ENCODE results near the gene CPT1A.

CPT1A gene

GRCh38 chr11:68844376-68844775 is 2.7 kb upstream of the CPT1A start:
- peak overlapping the region; percentile 89 to 94 for H3K4me3 Mint-ChIP-seq
- ATAC-seq (replicated peaks) (no peak), DNase-seq (no peak)
- H3K36me3 Mint-ChIP-seq (ENCODE audit: insufficient read depth) = peaks cover 26% of the 10 kb centered on the region
- H3K4me1 Mint-ChIP-seq (ENCODE audit: low read depth in 2 of 2) = peaks cover 20 to 25% of the 10 kb centered on the region in 2 donors
- peak overlapping the region; percentile 62 to 82 for H3K27ac Mint-ChIP-seq
- H3K27me3 Mint-ChIP-seq = peaks cover 0 to 8% of the 10 kb centered on the region in 2 donors
- no peaks in the 10 kb centered on the region for H3K9me3 Mint-ChIP-seq

- H3K4me1 Mint-ChIP-seq (ENCODE audit: low read depth in 2 of 2) = peaks cover 24 to 26% of the 10 kb centered on the region in 2 donors
- peak; percentile 46 for ATAC-seq (replicated peaks)
- H3K36me3 Mint-ChIP-seq (ENCODE audit: insufficient read depth) = peaks cover 32% of the 10 kb centered on the region
- peaks cover 0 to 8% of the 10 kb centered on the region in 2 donors for H3K27me3 Mint-ChIP-seq
- H3K9me3 Mint-ChIP-seq = no peaks in the 10 kb centered on the region
- peak; percentile 52 to 63 (median 56) for DNase-seq
- H3K4me3 Mint-ChIP-seq = peak overlapping the region; percentile 89 to 94
- H3K27ac Mint-ChIP-seq = peak overlapping the region; percentile 62 to 82
These were observed 2.1 kb upstream of the CPT1A start for GRCh38 chr11:68843703-68844312.

- peaks cover 26 to 28% of the 10 kb centered on the region in 2 donors for H3K4me1 Mint-ChIP-seq (ENCODE audit: low read depth in 2 of 2)
- peak overlapping the region; percentile 89 to 94 for H3K4me3 Mint-ChIP-seq
- H3K27ac Mint-ChIP-seq = peak overlapping the region; percentile 62 to 90
- peaks cover 34% of the 10 kb centered on the region for H3K36me3 Mint-ChIP-seq (ENCODE audit: insufficient read depth)
- peak; percentile 5 for ATAC-seq (replicated peaks)
- no peaks in the 10 kb centered on the region for H3K9me3 Mint-ChIP-seq
- peaks cover 0 to 7% of the 10 kb centered on the region in 2 donors for H3K27me3 Mint-ChIP-seq
- DNase-seq = peak in 2 of 3 experiments; percentile 30 to 48
These were observed 1.4 kb upstream of the CPT1A start for GRCh38 chr11:68843052-68843561.

GRCh38 chr11:68842427-68843051 is 823 bp upstream of the CPT1A start:
- Mint-ChIP-seq H3K4me3 (peak overlapping the region; percentile 89 to 94), H3K36me3 (ENCODE audit: insufficient read depth) (peaks cover 36% of the 10 kb centered on the region)
- ATAC-seq (replicated peaks) = no peak

GRCh38 chr11:68840661-68841653 is 759 bp downstream of the CPT1A start:
- Mint-ChIP-seq H3K9me3 (no peaks in the 10 kb centered on the region), H3K27ac (peak overlapping the region; percentile 89 to 90), H3K4me3 (peak overlapping the region; percentile 81 to 94), H3K36me3 (ENCODE audit: insufficient read depth) (peaks cover 43% of the 10 kb centered on the region), H3K27me3 (no peaks in the 10 kb centered on the region), H3K4me1 (ENCODE audit: low read depth in 2 of 2) (peaks cover 40 to 41% of the 10 kb centered on the region in 2 donors)
- ATAC-seq (replicated peaks) = no peak
- peak in 1 of 3 experiments; percentile 15 for DNase-seq

More at GRCh38 chr11:68842427-68843051, 823 bp upstream of the CPT1A start:
- peaks cover 0 to 2% of the 10 kb centered on the region in 2 donors for H3K27me3 Mint-ChIP-seq
- H3K9me3 Mint-ChIP-seq = no peaks in the 10 kb centered on the region
- peak in 1 of 3 experiments; percentile 7 for DNase-seq
- peak overlapping the region; percentile 62 to 90 for H3K27ac Mint-ChIP-seq
- H3K4me1 Mint-ChIP-seq (ENCODE audit: low read depth in 2 of 2) = peaks cover 32 to 34% of the 10 kb centered on the region in 2 donors

GRCh38 chr11:68839911-68840641 is 1.6 kb downstream of the CPT1A start:
- peak in 1 of 3 experiments; percentile 28 for DNase-seq
- peak; percentile 0 for ATAC-seq (replicated peaks)
- peak overlapping the region; percentile 89 to 90 for H3K27ac Mint-ChIP-seq
- H3K36me3 Mint-ChIP-seq (ENCODE audit: insufficient read depth) = peaks cover 43% of the 10 kb centered on the region
- peaks cover 43 to 46% of the 10 kb centered on the region in 2 donors for H3K4me1 Mint-ChIP-seq (ENCODE audit: low read depth in 2 of 2)
- peak overlapping the region; percentile 81 to 87 for H3K4me3 Mint-ChIP-seq
- H3K9me3 Mint-ChIP-seq = no peaks in the 10 kb centered on the region
- H3K27me3 Mint-ChIP-seq = no peaks in the 10 kb centered on the region

- peak overlapping the region; percentile 89 to 90 for H3K27ac Mint-ChIP-seq
- peak; percentile 94 to 95 (median 94) for DNase-seq
- ATAC-seq (replicated peaks) = peak; percentile 69
- peak overlapping the region; percentile 81 to 87 for H3K4me3 Mint-ChIP-seq
- H3K36me3 Mint-ChIP-seq (ENCODE audit: insufficient read depth) = peaks cover 39% of the 10 kb centered on the region
- H3K27me3 Mint-ChIP-seq = no peaks in the 10 kb centered on the region
- peaks cover 41 to 46% of the 10 kb centered on the region in 2 donors for H3K4me1 Mint-ChIP-seq (ENCODE audit: low read depth in 2 of 2)
- no peaks in the 10 kb centered on the region for H3K9me3 Mint-ChIP-seq
These were observed 2.5 kb downstream of the CPT1A start for GRCh38 chr11:68839054-68839865.

GRCh38 chr11:68838572-68838964 is 3.1 kb downstream of the CPT1A start:
- Mint-ChIP-seq H3K9me3 (no peaks in the 10 kb centered on the region), H3K27ac (peak overlapping the region; percentile 89 to 90), H3K27me3 (no peaks in the 10 kb centered on the region), H3K4me1 (ENCODE audit: low read depth in 2 of 2) (peaks cover 37 to 43% of the 10 kb centered on the region in 2 donors), H3K36me3 (ENCODE audit: insufficient read depth) (peaks cover 32% of the 10 kb centered on the region), H3K4me3 (peak overlapping the region; percentile 81 to 87)
- peak in 1 of 3 experiments; percentile 21 for DNase-seq
- ATAC-seq (replicated peaks) = no peak

- H3K36me3 Mint-ChIP-seq (ENCODE audit: insufficient read depth) = peaks cover 27% of the 10 kb centered on the region
- no peaks in the 10 kb centered on the region for H3K27me3 Mint-ChIP-seq
- ATAC-seq (replicated peaks) (no peak), DNase-seq (no peak)
- peak overlapping the region; percentile 81 to 87 for H3K4me3 Mint-ChIP-seq
- H3K4me1 Mint-ChIP-seq (ENCODE audit: low read depth in 2 of 2) = peaks cover 35 to 41% of the 10 kb centered on the region in 2 donors
- no peaks in the 10 kb centered on the region for H3K9me3 Mint-ChIP-seq
- H3K27ac Mint-ChIP-seq = peak overlapping the region; percentile 89 to 90
These were observed 3.8 kb downstream of the CPT1A start for GRCh38 chr11:68837583-68838571.

GRCh38 chr11:68835749-68836148 is 6.0 kb downstream of the CPT1A start:
- H3K9me3 Mint-ChIP-seq = no peaks in the 10 kb centered on the region
- H3K27me3 Mint-ChIP-seq = no peaks in the 10 kb centered on the region
- H3K27ac Mint-ChIP-seq = peak overlapping the region in 1 of 2 donors; percentile 89
- ATAC-seq (replicated peaks) = no peak
- H3K4me1 Mint-ChIP-seq (ENCODE audit: low read depth in 2 of 2) = peaks cover 41 to 43% of the 10 kb centered on the region in 2 donors
- no peak overlapping the region for H3K4me3 Mint-ChIP-seq
- DNase-seq = no peak
- H3K36me3 Mint-ChIP-seq (ENCODE audit: insufficient read depth) = peaks cover 26% of the 10 kb centered on the region

- Mint-ChIP-seq H3K27ac (peak overlapping the region in 1 of 2 donors; percentile 89), H3K36me3 (ENCODE audit: insufficient read depth) (peaks cover 30% of the 10 kb centered on the region), H3K9me3 (no peaks in the 10 kb centered on the region), H3K4me1 (ENCODE audit: low read depth in 2 of 2) (peaks cover 43 to 46% of the 10 kb centered on the region in 2 donors), H3K27me3 (no peaks in the 10 kb centered on the region), H3K4me3 (no peak overlapping the region)
- DNase-seq (no peak), ATAC-seq (replicated peaks) (no peak)
These were observed 6.4 kb downstream of the CPT1A start for GRCh38 chr11:68835328-68835727.
